ENCODE results near the gene TRIM31. TPM values are rescaled to one million over a fixed set of nuclear protein-coding genes. Genes with fewer than 3 reads are reported as not detected.

Gene TRIM31
- total and polyA plus RNA-seq, 9 donors, result 0.06 to 0.44 (median 0.12) TPM; not detected in 6

- H3K9me3 ChIP-seq (replicated peaks; ENCODE audit: control insufficient read depth, low read depth, low read length), result no peaks in the 10 kb centered on the region
- 21% methylated on average over 3 of the region's 22 CpGs for WGBS (ENCODE audit: insufficient coverage)
- H3K4me1 ChIP-seq (ENCODE audit: control insufficient read depth, insufficient read depth, low read length), result peaks cover 24% of the 10 kb centered on the region
- H3K36me3 ChIP-seq (ENCODE audit: control insufficient read depth, insufficient read depth, low read length), result no peaks in the 10 kb centered on the region
- H3K27me3 ChIP-seq (ENCODE audit: control insufficient read depth, insufficient read depth, low read length), result peaks cover 79% of the 10 kb centered on the region
- no peak overlapping the region for H3K27ac ChIP-seq (ENCODE audit: low read length)
- DNase-seq, result no peak
- H3K4me3 ChIP-seq (ENCODE audit: low read length), result no peak overlapping the region
Observed at GRCh38 chr6:30075790-30076732, 36.8 kb downstream of the TRIM31 start.

- peaks cover 2% of the 10 kb centered on the region for H3K36me3 ChIP-seq (ENCODE audit: control insufficient read depth, insufficient read depth, low read length)
- no peak within 1 kb of the TSS for H3K4me3 ChIP-seq (ENCODE audit: low read length)
- no peak for DNase-seq
- peaks cover 87% of the 10 kb centered on the region for H3K27me3 ChIP-seq (ENCODE audit: control insufficient read depth, insufficient read depth, low read length)
- WGBS (ENCODE audit: insufficient coverage), result under 1% methylated on average over 60 of the region's 64 CpGs
- peaks cover 27% of the 10 kb centered on the region for H3K4me1 ChIP-seq (ENCODE audit: control insufficient read depth, insufficient read depth, low read length)
- no peaks in the 10 kb centered on the region for H3K9me3 ChIP-seq (replicated peaks; ENCODE audit: control insufficient read depth, low read depth, low read length)
- no peak within 1 kb of the TSS for H3K27ac ChIP-seq (ENCODE audit: low read length)
Observed at GRCh38 chr6:30075094-30075789, 37.6 kb downstream of the TRIM31 start, which contains the start of gene RNF39. TSS of gene RNF39 (minus strand) at chr6:30075769. CDS start at chr6:30075585, 184 bp downstream.

- Histone ChIP-seq H3K4me1 (ENCODE audit: control insufficient read depth, insufficient read depth, low read length) (peaks cover 27% of the 10 kb centered on the region), H3K27me3 (ENCODE audit: control insufficient read depth, insufficient read depth, low read length) (peaks cover 83% of the 10 kb centered on the region), H3K36me3 (ENCODE audit: control insufficient read depth, insufficient read depth, low read length) (peaks cover 7% of the 10 kb centered on the region), H3K4me3 (ENCODE audit: low read length) (no peak overlapping the region), H3K27ac (ENCODE audit: low read length) (no peak overlapping the region), H3K9me3 (replicated peaks; ENCODE audit: control insufficient read depth, low read depth, low read length) (no peaks in the 10 kb centered on the region)
- WGBS (ENCODE audit: insufficient coverage), result under 1% methylated on average over 30 of the region's 37 CpGs
- no peak for DNase-seq
Observed at GRCh38 chr6:30074331-30075093, 38.4 kb downstream of the TRIM31 start.

- 26% methylated on average over 3 of the region's 7 CpGs for WGBS (ENCODE audit: insufficient coverage)
- peaks cover 76% of the 10 kb centered on the region for H3K27me3 ChIP-seq (ENCODE audit: control insufficient read depth, insufficient read depth, low read length)
- H3K4me3 ChIP-seq (ENCODE audit: low read length), result no peak overlapping the region
Observed at GRCh38 chr6:30073489-30074235, 39.2 kb downstream of the TRIM31 start.

DNA sequence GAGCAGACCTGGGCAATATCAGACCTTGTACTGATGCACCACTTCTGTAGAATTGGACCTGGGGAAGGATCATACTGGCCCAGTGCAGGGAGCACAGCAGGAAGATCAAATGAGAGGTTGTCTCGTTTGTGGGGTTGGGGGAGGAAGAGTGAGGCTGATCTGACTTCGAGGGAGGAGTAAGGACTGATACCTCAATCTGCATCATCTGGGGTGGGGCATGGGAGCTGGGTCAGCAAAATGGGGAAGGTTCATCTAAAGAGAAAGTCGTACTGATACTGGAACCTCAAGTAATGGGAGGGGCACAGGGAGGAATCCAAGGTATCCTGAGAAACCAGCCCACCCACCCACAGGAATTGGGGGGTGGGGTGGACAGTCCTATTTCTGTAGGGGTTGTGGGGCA is 41.0 kb downstream of the TRIM31 start:
- H3K9me3 ChIP-seq (replicated peaks; ENCODE audit: control insufficient read depth, low read depth, low read length), result no peaks in the 10 kb centered on the region
- no peak for DNase-seq
- peaks cover 28% of the 10 kb centered on the region for H3K4me1 ChIP-seq (ENCODE audit: control insufficient read depth, insufficient read depth, low read length)
- H3K27me3 ChIP-seq (ENCODE audit: control insufficient read depth, insufficient read depth, low read length), result peaks cover 63% of the 10 kb centered on the region
- WGBS (ENCODE audit: insufficient coverage), result 67% methylated on average over 2 of the region's 3 CpGs
- peaks cover 17% of the 10 kb centered on the region for H3K36me3 ChIP-seq (ENCODE audit: control insufficient read depth, insufficient read depth, low read length)
- H3K27ac ChIP-seq (ENCODE audit: low read length), result no peak overlapping the region
- H3K4me3 ChIP-seq (ENCODE audit: low read length), result no peak overlapping the region

More at GRCh38 chr6:30073489-30074235, 39.2 kb downstream of the TRIM31 start:
- no peak for DNase-seq
- peaks cover 27% of the 10 kb centered on the region for H3K4me1 ChIP-seq (ENCODE audit: control insufficient read depth, insufficient read depth, low read length)
- no peaks in the 10 kb centered on the region for H3K9me3 ChIP-seq (replicated peaks; ENCODE audit: control insufficient read depth, low read depth, low read length)
- peaks cover 16% of the 10 kb centered on the region for H3K36me3 ChIP-seq (ENCODE audit: control insufficient read depth, insufficient read depth, low read length)
- H3K27ac ChIP-seq (ENCODE audit: low read length), result no peak overlapping the region

DNA sequence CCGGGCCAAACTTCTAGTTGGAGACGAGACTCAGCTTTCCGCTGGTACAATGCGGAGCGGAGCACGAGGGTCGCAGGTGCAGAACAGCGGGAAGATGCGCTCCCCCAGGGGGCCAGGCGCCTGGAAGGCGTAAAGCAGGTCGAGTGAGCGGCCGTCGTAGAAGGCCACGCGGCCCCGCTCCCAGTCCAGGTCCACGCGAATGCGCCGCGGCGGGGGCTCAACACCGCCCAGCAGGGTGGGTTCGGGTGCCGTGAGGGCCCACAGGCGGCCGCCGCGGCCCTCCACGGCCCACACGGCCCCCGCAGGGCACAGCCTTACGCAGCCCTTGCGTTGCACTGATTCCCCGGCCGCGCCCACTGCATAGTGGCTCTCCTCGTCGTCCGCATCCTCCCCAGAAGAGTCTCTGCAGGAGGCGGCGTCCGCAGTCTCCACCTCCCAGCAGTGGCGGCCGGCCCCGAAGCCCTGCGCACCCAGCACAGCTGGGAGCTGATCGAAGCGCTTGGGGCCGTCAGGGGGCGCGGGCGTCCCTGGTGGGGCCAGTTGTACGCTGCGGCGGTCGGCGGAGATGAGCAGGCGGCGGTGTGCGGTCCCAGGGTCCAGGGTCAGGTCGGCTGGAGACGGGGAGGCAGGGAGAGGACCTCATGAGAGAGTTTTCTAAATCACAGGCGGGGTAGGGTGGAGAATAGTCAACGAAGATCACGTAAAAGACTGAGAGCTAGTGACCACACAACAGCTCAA is 41.6 kb downstream of the TRIM31 start:
- Histone ChIP-seq H3K36me3 (ENCODE audit: control insufficient read depth, insufficient read depth, low read length) (peaks cover 17% of the 10 kb centered on the region), H3K27ac (ENCODE audit: low read length) (no peak overlapping the region), H3K27me3 (ENCODE audit: control insufficient read depth, insufficient read depth, low read length) (peaks cover 59% of the 10 kb centered on the region), H3K9me3 (replicated peaks; ENCODE audit: control insufficient read depth, low read depth, low read length) (no peaks in the 10 kb centered on the region), H3K4me3 (ENCODE audit: low read length) (no peak overlapping the region), H3K4me1 (ENCODE audit: control insufficient read depth, insufficient read depth, low read length) (peaks cover 28% of the 10 kb centered on the region)
- no peak for DNase-seq
- WGBS (ENCODE audit: insufficient coverage), result 4% methylated on average over 68 of the region's 68 CpGs

DNA sequence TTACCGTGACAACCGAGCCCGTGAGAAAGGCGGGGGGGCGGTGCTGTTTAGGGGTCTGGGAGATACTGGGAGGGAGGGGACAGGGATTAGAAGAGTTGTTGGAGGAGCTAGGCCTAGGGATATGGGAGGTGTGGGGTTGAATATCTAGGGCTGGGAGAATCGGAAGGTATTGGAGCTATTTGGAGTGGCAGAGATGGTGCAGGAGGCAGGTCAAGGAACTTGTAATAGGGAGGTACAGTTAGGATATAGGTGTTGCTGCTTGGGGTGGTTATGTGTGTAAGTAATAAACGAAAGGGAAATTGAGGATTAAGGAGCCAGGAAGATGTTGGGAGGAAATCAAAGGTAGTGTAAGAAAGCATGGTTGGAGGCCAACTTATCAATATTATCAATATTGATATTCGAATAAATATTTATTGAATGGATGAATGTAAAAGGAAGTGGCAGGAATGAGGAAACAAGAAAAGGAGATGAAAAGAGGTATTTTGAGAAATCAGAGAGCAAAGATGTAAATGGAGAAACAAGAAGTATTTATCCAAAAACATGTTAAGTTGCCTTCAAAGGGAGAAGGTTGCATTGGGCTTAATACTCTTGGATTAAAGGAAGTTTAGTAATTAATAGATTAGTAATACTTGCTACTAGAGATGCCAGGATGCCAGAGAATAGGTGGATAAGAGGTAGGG is 45.3 kb downstream of the TRIM31 start:
- DNase-seq, result no peak
- H3K9me3 ChIP-seq (replicated peaks; ENCODE audit: control insufficient read depth, low read depth, low read length), result no peaks in the 10 kb centered on the region
- H3K27ac ChIP-seq (ENCODE audit: low read length), result peak overlapping the region; percentile 94
- H3K4me3 ChIP-seq (ENCODE audit: low read length), result peak overlapping the region; percentile 69
- WGBS (ENCODE audit: insufficient coverage), result 3% methylated on average over 6 of the region's 8 CpGs
- peaks cover 23% of the 10 kb centered on the region for H3K27me3 ChIP-seq (ENCODE audit: control insufficient read depth, insufficient read depth, low read length)
- peaks cover 26% of the 10 kb centered on the region for H3K36me3 ChIP-seq (ENCODE audit: control insufficient read depth, insufficient read depth, low read length)
- peaks cover 16% of the 10 kb centered on the region for H3K4me1 ChIP-seq (ENCODE audit: control insufficient read depth, insufficient read depth, low read length)

DNA sequence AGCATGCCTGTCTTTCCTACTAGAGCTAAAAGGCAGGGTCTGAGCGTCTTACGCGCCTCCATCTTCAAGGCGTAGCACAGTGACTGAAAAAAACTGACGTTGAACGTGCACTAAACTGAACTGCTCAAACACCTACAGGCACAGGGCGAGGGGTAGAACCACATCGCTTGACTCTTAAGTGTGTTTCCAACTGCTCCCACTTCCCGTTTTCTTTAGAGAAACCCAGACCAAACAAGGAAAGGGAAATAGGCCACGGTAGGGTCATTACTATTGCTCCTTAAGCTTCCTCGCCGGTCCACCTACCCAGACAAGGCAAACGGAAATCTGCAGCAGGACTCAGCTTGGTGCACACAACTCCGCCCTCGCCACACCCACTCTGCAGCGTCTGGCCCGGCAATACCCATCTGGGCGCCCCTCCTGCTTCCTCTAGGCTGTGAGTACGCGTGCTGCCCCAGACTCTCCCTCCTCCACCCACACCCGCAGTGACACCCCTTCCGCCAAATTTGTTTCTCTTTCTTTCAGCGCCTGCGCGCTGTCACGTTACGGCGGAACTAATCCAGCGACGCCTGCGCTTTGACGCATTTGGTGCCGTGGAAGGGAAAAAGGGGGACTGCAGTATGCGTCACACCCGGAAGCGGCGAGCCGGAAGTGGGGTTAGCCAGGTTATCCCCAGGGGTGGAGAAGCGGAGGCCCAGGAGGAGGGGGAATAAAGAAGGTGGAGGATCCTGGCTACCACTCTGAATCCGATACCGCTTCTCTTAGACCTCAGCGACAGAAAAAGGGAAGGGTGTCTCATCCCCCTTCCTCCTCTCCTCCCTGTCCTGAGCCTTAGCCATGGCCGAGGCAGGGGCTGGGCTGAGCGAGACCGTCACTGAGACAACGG is 46.1 kb downstream of the TRIM31 start, which contains the start of gene PPP1R11:
TSS of gene PPP1R11 (plus strand) at position 622 of the 883 bp plus-strand sequence. CDS start at position 835, 213 bp downstream.
- peak within 1 kb of the TSS; percentile 94 for H3K27ac ChIP-seq (ENCODE audit: low read length)
- H3K9me3 ChIP-seq (replicated peaks; ENCODE audit: control insufficient read depth, low read depth, low read length), result no peaks in the 10 kb centered on the region
- 0% methylated on average over 40 of the region's 46 CpGs for WGBS (ENCODE audit: insufficient coverage)
- H3K27me3 ChIP-seq (ENCODE audit: control insufficient read depth, insufficient read depth, low read length), result peaks cover 16% of the 10 kb centered on the region
- H3K4me1 ChIP-seq (ENCODE audit: control insufficient read depth, insufficient read depth, low read length), result peaks cover 20% of the 10 kb centered on the region
- peaks cover 26% of the 10 kb centered on the region for H3K36me3 ChIP-seq (ENCODE audit: control insufficient read depth, insufficient read depth, low read length)
- H3K4me3 ChIP-seq (ENCODE audit: low read length), result peak within 1 kb of the TSS; percentile 69
- peak; percentile 100 for DNase-seq

All from muscle of leg (tissue), 11 donors.